HCEC 1CT (cell line): ENCODE data around the gene PRPF6.

Experiments
- DNase-seq: peaks from one replicate; pipeline ENCODE4 v3.0.0-alpha.2; 2017

PRPF6 gene

GRCh38 chr20:63980806-63981728, at the start of gene PRPF6:
Gene PRPF6 (plus strand): TSS chr20:63981132. CDS start chr20:63981246, 114 bp downstream.
- DNase-seq = peak; percentile 95

- DNase-seq = no peak
Measured at GRCh38 chr20:63931735-63932134, 49.2 kb upstream of the PRPF6 start.

GRCh38 chr20:63932606-63933160, 48.2 kb upstream of the PRPF6 start:
- no peak for DNase-seq

GRCh38 chr20:63933646-63934045, 47.3 kb upstream of the PRPF6 start:
- DNase-seq = no peak

- DNase-seq = no peak
Measured at GRCh38 chr20:63934271-63935068, 46.5 kb upstream of the PRPF6 start.

- no peak for DNase-seq
Measured at GRCh38 chr20:63935447-63935846, 45.5 kb upstream of the PRPF6 start.

- no peak for DNase-seq
Measured at GRCh38 chr20:63937596-63937995, 43.3 kb upstream of the PRPF6 start.

GRCh38 chr20:63939061-63939935, 41.6 kb upstream of the PRPF6 start:
- DNase-seq = no peak

- DNase-seq = no peak
Measured at GRCh38 chr20:63940071-63940471, 40.9 kb upstream of the PRPF6 start.

- no peak for DNase-seq
Measured at GRCh38 chr20:63940472-63941266, 40.3 kb upstream of the PRPF6 start.

GRCh38 chr20:63941282-63942081, 39.5 kb upstream of the PRPF6 start:
- no peak for DNase-seq

GRCh38 chr20:63942250-63942951, 38.5 kb upstream of the PRPF6 start:
- DNase-seq = no peak

- no peak for DNase-seq
Measured at GRCh38 chr20:63942969-63943807, 37.7 kb upstream of the PRPF6 start.

- DNase-seq = no peak
Measured at GRCh38 chr20:63943808-63944077, 37.2 kb upstream of the PRPF6 start.

- DNase-seq = no peak
Measured at GRCh38 chr20:63944078-63944941, 36.6 kb upstream of the PRPF6 start.

- DNase-seq = no peak
Measured at GRCh38 chr20:63945031-63945658, 35.8 kb upstream of the PRPF6 start.
